Skeletal muscle satellite cell (primary cell): Measurements from ENCODE around the gene CSF1R.
A peak's percentile ranks its signal among the peaks of the same experiment; 100 is the strongest.
"Not testable (repeated sequence)": the region's sequence is repeated elsewhere in the genome, so short reads cannot be mapped to it uniquely, and the experiment has no call there.

Experiments
- H3K27me3 ChIP-seq: 2 replicates; pipeline ENCODE4 v1.7.0; 2013; ENCODE audit warnings: low read length; ENCODE audit not compliant: control insufficient read depth, insufficient read depth
- H3K36me3 ChIP-seq: 2 replicates; pipeline ENCODE4 v1.7.0; 2013; ENCODE audit warnings: mild to moderate bottlenecking, control low read depth, low read length; ENCODE audit not compliant: insufficient read depth
- H3K4me1 ChIP-seq: 2 replicates; pipeline ENCODE4 v1.7.0; 2013; ENCODE audit warnings: low read length; ENCODE audit not compliant: control insufficient read depth, insufficient read depth
- H3K4me2 ChIP-seq: 2 replicates; pipeline ENCODE4 v1.7.0; 2013; ENCODE audit warnings: mild to moderate bottlenecking, low read length
- H3K4me3 ChIP-seq: 2 replicates; pipeline ENCODE4 v1.7.0; 2013; ENCODE audit warnings: low read length
- H3K9ac ChIP-seq: 2 replicates; pipeline ENCODE4 v1.7.0; 2013; ENCODE audit warnings: mild to moderate bottlenecking, low read depth, low read length, moderate library complexity
- H3K9me3 ChIP-seq: replicated peaks from 2 replicates; pipeline ENCODE4 v1.7.0; 2013; ENCODE audit warnings: mild to moderate bottlenecking, control low read depth, low read length

The CSF1R gene

DNA sequence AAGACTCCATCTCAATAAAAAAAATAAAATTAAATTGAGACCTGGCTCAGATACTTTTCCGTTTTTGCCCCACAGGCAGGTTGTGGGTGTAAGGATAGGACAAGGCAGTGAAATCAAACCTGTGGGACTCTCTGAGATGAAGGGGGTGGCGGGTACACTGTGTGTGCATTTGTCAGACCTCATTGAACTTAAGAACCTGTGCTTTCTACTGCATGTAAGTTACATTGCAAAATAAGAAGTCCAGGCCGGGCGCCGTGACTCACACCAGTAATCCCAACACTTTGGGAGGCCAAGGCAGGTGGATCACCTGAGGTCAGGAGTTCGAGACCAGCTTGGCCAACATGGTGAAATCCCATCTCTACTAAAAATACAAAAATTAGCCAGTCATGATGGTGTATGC lies 1.6 kb downstream of the CSF1R start:
- H3K4me1 ChIP-seq, H3K36me3 ChIP-seq, H3K9ac ChIP-seq, H3K9me3 ChIP-seq, H3K4me2 ChIP-seq, H3K4me3 ChIP-seq: not testable (repeated sequence)
- peaks cover 18% of the 10 kb centered on the region for H3K27me3 ChIP-seq

DNA sequence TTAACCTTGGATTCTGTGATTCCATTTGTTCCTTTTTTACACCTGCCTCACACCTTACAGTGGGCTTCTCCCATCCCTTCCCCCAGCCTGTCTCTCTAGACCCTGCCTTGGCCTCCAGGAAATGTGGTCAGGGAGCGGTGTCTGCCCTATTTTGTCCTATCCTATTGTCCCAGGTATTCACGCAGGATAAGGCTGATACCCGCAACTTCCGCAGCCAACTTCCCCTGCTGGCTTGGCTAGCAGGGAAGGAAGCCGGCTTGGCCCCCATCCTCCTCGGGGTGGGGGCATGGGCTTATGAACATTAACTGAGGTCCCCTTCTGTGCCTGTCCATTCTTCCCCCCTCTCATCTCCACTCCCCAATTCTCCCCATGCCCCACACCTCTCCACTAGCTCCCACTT lies 3.5 kb downstream of the CSF1R start:
- Histone ChIP-seq H3K4me2 (no peak overlapping the region), H3K27me3 (peaks cover 9% of the 10 kb centered on the region), H3K4me3 (no peak overlapping the region), H3K9me3 (no peaks in the 10 kb centered on the region), H3K9ac (no peak overlapping the region), H3K36me3 (no peaks in the 10 kb centered on the region), H3K4me1 (peaks cover 8% of the 10 kb centered on the region)

DNA sequence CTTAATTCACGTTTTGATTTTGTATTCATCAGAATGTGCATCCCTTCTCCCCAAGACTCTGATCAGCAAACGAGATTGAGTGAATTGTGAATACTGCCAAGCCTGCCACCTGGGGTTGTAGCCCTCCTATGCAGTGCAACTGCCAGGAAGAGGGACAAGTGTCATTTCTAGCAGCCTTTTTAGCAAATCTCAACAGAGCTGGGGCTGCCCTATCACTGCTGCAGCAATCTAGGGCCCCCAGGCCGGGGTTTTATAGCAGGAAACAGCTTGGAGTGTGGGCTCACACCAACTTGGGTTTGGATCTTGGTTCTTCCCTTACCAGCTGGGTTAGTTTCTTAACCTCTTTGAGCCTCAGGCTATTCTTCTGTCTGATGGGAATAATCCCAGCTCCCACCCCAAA lies 4.0 kb downstream of the CSF1R start:
- H3K36me3 ChIP-seq, result no peaks in the 10 kb centered on the region
- H3K9ac ChIP-seq, result no peak overlapping the region
- no peak overlapping the region for H3K4me3 ChIP-seq
- H3K4me2 ChIP-seq, result no peak overlapping the region
- H3K9me3 ChIP-seq, result no peaks in the 10 kb centered on the region
- peaks cover 8% of the 10 kb centered on the region for H3K4me1 ChIP-seq
- H3K27me3 ChIP-seq, result peaks cover 10% of the 10 kb centered on the region

DNA sequence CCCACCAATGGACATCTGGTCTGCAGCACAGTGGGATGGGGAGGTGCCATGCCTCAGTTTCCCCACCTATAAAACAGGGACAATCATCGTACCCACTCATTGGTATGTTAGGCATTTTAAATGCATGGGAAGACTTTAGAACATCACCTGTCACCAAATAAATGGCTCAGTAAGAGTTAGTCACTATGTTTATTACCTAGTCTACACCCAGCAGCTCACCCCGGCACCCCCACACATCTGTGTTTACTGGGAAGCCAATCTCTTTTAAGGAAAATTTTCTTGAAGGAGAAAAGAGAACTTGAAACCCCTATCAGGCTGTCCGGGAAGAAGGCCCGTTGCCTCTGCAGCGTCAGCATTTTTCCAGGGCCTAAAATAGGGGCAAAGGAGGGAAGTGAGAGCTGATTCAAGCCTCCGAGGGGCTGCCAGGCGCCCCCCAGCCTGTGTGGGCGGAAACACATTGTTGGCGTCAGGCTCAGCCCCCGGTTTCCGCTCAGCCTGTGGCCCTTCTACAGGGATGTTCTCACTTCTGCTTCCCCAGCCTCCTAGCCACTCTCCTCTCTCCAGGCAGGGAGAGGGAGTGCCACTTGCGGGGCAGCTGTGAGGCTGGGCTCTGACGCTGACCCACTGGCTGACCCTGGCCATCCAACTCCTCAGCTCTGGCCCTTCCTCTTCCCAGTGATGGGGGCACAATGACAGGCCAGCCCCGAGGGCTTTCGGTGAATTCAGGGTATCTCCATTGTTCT lies 4.6 kb downstream of the CSF1R start:
- no peaks in the 10 kb centered on the region for H3K36me3 ChIP-seq
- peak overlapping the region; percentile 37 for H3K4me2 ChIP-seq
- H3K4me1 ChIP-seq, result peaks cover 8% of the 10 kb centered on the region
- H3K9me3 ChIP-seq, result no peaks in the 10 kb centered on the region
- H3K4me3 ChIP-seq, result no peak overlapping the region
- H3K9ac ChIP-seq, result no peak overlapping the region
- peaks cover 10% of the 10 kb centered on the region for H3K27me3 ChIP-seq

DNA sequence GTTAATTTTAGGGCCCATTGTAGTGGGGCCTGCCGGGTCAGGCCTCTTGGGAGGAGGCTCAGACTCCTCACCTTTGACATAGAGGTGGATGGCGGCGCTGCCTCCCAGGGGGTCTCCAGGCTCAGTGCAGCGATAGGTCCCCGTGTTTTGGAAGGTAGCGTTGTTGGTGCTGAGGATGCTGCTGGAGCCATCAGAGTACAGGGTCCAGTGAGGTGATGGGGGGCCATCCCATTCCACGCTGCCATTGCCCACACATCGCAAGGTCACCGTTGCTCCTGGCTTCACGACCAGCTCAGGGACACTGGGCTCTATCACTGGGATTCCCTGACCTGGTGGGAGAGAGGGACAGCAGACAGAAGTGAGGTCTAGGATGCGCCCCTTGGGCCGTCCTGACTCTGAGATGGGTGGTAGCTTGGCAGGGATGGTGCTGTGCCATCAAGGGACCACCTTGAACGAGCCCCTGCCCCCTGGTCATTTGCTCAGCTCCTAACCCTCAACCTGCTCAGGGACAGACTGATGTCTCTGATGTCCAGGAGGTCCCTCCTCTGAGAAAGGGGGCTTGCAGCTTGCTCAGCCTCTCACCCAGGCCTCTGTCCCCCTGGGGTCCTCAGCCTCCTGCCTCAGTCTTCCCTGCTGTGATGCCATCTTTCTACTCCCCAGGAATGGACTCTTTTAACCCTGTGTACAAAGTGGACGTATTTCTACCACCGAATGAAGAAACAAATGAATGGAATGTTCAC lies 5.5 kb downstream of the CSF1R start:
- no peaks in the 10 kb centered on the region for H3K9me3 ChIP-seq
- no peak overlapping the region for H3K9ac ChIP-seq
- no peak overlapping the region for H3K4me3 ChIP-seq
- peaks cover 8% of the 10 kb centered on the region for H3K4me1 ChIP-seq
- H3K27me3 ChIP-seq, result peaks cover 15% of the 10 kb centered on the region
- H3K36me3 ChIP-seq, result no peaks in the 10 kb centered on the region
- H3K4me2 ChIP-seq, result no peak overlapping the region

DNA sequence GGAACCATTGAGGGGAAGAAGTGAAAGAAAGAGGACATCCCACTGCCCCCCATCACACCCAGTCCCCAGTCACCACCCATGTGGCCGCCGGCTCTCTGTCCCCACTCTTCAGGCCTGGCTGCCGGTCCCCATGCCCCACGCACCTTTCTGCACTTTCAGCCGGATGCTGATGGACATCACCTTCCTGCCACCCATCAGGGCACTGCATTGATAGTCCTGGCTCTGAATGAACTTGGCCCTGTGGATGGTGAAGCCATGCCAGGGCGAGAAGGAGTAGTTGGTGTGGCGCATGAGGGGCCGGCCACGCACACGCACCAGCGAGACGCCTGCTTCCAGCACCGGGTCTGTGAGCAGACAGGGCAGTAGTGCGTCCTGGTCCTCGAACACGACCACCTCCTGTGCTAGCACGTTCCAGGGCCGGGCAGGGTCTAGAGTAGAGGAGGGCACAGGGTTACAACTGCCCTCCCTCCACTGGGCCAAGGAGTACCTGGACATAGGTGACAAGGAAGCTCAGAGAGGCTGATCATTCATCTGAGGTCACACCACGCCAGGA lies 6.4 kb downstream of the CSF1R start:
- Histone ChIP-seq H3K9ac (no peak overlapping the region), H3K4me1 (peaks cover 8% of the 10 kb centered on the region), H3K4me3 (no peak overlapping the region), H3K4me2 (no peak overlapping the region), H3K9me3 (no peaks in the 10 kb centered on the region), H3K36me3 (no peaks in the 10 kb centered on the region), H3K27me3 (peaks cover 24% of the 10 kb centered on the region)

DNA sequence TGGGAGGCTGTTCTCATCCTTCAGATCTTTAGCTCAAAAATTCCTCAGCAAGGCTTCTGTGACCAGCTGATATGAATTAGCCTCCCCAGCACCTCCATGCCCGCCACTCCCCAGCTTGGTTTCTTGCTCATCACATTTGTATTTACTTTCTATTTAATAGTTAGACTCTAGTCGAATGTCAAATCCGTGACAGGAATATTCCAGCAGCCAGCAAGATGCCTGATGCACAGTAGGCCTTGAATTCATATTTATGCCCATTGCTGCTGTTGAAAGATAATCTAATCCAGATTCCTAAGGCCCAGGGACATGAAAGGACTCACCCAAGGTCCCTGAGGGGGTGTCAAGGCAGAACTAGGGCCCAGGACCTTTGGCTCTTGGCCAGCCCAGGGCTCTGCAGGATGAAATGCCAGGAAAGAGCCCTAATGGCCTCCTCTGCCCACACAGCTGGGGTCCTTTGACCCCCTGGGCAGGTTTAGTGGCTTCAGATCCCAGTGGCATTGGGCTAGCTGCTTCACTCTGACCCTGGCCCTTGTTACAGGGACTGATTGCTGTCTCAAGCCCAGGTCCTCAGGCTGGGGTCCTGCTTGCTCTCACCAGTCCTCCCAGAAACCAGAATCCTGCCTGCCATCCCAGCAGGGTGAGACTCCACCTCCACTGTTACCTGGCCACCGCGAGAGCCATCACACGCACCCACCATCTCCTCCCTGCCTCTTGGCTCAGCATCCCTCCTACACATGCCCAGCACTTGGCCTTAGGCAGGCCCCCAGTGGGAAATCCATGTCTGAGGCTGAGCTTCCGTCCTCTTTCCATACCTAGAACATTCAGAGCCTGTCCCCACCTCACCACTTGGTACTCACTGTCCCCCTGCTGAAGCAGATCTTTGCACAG lies 7.3 kb downstream of the CSF1R start:
- Histone ChIP-seq H3K9ac (no peak overlapping the region), H3K4me3 (no peak overlapping the region), H3K4me1 (peaks cover 8% of the 10 kb centered on the region), H3K4me2 (no peak overlapping the region), H3K27me3 (peaks cover 27% of the 10 kb centered on the region), H3K9me3 (no peaks in the 10 kb centered on the region), H3K36me3 (no peaks in the 10 kb centered on the region)

DNA sequence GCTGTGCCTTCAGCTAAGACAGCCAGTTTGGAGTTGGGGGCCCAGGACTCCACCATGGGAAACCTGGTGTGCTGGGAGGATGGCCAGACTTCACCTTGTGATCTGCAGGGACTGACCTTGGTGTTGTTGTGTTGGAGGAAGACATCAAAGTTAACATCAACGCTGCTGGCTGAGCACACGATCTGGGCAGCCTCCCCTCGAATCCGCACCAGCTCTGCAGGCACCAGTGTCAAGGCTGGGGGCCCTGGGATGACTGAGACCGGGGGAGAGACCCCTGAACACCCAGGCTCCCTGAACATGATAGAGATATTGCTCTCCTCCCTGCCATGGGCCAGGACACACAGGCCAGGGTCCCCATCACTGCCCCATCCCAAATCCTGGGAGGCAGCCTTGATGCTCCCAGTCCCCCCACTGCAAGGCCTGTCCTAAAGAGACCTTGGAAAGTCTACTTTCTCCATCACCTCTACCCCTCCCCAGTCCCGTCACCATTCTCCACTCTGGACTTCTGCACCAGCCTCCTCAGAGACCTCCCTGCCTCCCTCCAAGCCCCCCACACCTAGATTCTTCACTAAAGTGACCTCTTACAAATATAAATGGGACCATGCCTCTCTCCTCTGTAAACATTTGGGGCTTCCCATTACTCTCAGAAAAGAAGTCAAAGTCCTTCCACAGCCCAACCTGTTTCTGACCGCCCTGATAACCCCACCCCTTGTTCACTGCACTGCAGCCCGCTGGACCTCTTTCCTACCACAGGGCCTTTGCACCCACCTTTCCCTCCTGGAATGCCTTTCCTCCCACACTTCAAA lies 8.2 kb downstream of the CSF1R start:
- Histone ChIP-seq H3K36me3 (no peaks in the 10 kb centered on the region), H3K27me3 (peaks cover 27% of the 10 kb centered on the region), H3K4me2 (no peak overlapping the region), H3K4me3 (no peak overlapping the region), H3K4me1 (peaks cover 8% of the 10 kb centered on the region), H3K9me3 (peaks cover 2% of the 10 kb centered on the region), H3K9ac (no peak overlapping the region)

DNA sequence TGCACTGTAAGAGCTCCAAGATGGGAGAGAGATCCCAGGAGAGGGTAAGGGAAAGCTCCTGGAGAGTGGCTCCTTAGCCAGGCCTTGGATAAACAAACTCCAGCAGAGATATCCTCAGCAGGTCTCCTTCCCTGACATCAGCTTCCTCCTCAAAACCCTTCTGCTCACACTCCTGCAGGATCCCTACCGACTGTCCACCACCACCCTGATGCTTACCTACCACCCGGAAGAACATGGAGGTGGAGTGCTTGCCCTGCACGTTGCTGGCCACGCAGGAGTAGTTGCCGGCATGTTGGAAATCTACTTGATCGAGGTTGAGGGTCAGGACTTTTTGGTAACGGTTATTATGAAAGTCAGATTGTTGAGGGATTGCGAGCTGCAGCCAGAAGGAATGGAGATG lies 9.3 kb downstream of the CSF1R start:
- Histone ChIP-seq H3K4me3 (no peak overlapping the region), H3K36me3 (no peaks in the 10 kb centered on the region), H3K4me2 (no peak overlapping the region), H3K9ac (no peak overlapping the region), H3K27me3 (peaks cover 27% of the 10 kb centered on the region), H3K4me1 (peaks cover 7% of the 10 kb centered on the region), H3K9me3 (peaks cover 3% of the 10 kb centered on the region)

DNA sequence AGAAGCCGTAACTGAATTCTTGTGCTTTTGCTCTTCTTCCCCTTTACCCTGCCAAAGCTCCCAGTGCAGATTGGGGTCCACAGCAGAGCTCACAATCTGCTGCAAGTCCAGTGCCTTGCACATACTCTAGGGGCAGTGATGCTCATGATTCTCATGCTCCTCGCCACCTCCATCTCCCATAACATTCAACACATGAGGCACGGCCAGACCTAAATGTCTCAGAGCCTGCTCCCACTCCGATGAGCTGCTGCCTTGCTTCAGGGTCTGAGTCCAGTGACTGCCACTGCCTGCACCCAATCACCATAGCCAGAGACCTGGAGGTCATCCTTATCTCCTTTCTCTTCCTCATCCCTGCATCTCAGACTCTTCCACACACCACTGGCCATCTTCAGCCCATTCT lies 10.5 kb downstream of the CSF1R start:
- Histone ChIP-seq H3K27me3 (peaks cover 27% of the 10 kb centered on the region), H3K4me3 (no peak overlapping the region), H3K4me2 (no peak overlapping the region), H3K4me1 (no peaks in the 10 kb centered on the region), H3K9me3 (peaks cover 3% of the 10 kb centered on the region), H3K36me3 (no peaks in the 10 kb centered on the region), H3K9ac (no peak overlapping the region)
